Heart right ventricle (tissue), 16 donors: ENCODE results near the gene ACSS3. TPM values are rescaled to one million over a fixed set of nuclear protein-coding genes. Genes with fewer than 3 reads are reported as not detected.

Experiments
- ATAC-seq, 8 donors: fragments of 200-7000 bp; cut with Tn5 transposase; one replicate each; pipeline ENCODE4 v1.9.1; 2020; ENCODE audit warnings: mild to moderate bottlenecking in 8 of 8, moderate library complexity in 8 of 8, moderate number of reproducible peaks in 1 of 8
- DNase-seq, 2 donors: peaks; one replicate each; pipeline ENCODE4 v3.0.0-alpha.2; 2020
- H3K27ac ChIP-seq, 10 donors: fragments of 200-600 bp; sonication (generic) in 2 of 10; one replicate each; pipeline versions ENCODE4 v1.5.0 to v1.8.0; 2020 to 2022; ENCODE audit warnings: mild to moderate bottlenecking in 3 of 10
- H3K27me3 ChIP-seq, 7 donors: fragments of 200-600 bp; one replicate each; pipeline ENCODE4 v1.8.0; 2021 to 2022; ENCODE audit warnings: mild to moderate bottlenecking in 2 of 7
- H3K36me3 ChIP-seq, 9 donors: fragments of 200-600 bp; sonication (generic) in 1 of 9; one replicate each; pipeline versions ENCODE4 v1.5.0 to v1.8.0; 2020 to 2022; ENCODE audit warnings: mild to moderate bottlenecking in 2 of 9
- H3K4me1 ChIP-seq, 9 donors: fragments of 200-600 bp; sonication (generic) in 1 of 9; one replicate each; pipeline versions ENCODE4 v1.5.0 to v1.8.0; 2020 to 2022; ENCODE audit warnings: mild to moderate bottlenecking in 4 of 9
- H3K4me3 ChIP-seq, 10 donors: fragments of 200-600 bp; sonication (generic) in 2 of 10; one replicate each; pipeline versions ENCODE4 v1.5.0 to v1.8.0; 2020 to 2022; ENCODE audit warnings: mild to moderate bottlenecking in 7 of 10, moderate library complexity in 2 of 10
- H3K9me3 ChIP-seq, 11 donors: fragments of 200-600 bp in 10 of 11; sonication (generic) in 2 of 11; one replicate each; pipeline versions ENCODE4 v1.5.0 to v1.8.0; 2013 to 2022; ENCODE audit warnings: mild to moderate bottlenecking in 2 of 11, control low read depth in 1 of 11, moderate library complexity in 1 of 11
- WGBS, 2 donors: extraction: QIAGEN DNeasy Blood & Tissue Kit; methylation state at CpG; one replicate each; pipeline ENCODE4 v1.1.7; 2013; ENCODE audit warnings: inconsistent platforms in 1 of 2; 5-methylcytosine and 5-hydroxymethylcytosine counted together
- intact Hi-C, 10 donors: fragments of 100-400 bp; cut with DNase I; formaldehyde crosslinking; loops; one replicate each; pipeline versions ENCODE4 v1.11.1 to v1.14.2; 2022
- polyA plus RNA-seq, 2 donors: library from polyadenylated mRNA; stranded (reverse); fragments of 200-250 nt; gene quantifications; one replicate each; pipeline ENCODE4 v1.2.3, GENCODE V29; 2013
- total RNA-seq, 10 donors: library from RNA; stranded (reverse); fragmentation: NEBNext Ultra II Directional in 3 of 10; extraction: Animal tissue kit (Norgen Biotek cat#: 25700) in 3 of 10; gene quantifications; one replicate each; pipeline versions ENCODE4 v1.2.1 to v1.2.4, GENCODE V29; 2021 to 2023
- TF ChIP-seq, protein P1 (sequence below), 9 donors: fragments of 200-600 bp; sonication (generic) in 2 of 9; IDR thresholded peaks; one replicate each; pipeline versions ENCODE4 v1.5.0 to v1.8.0; 2021 to 2022; ENCODE audit warnings: antibody characterized with exemption in 9 of 9, mild to moderate bottlenecking in 5 of 9, moderate library complexity in 1 of 9
- donor health status: Arrhythmogenic right ventricular cardiomyopathy.
- donor health status: ischemic (EF 13 %, LVEDD 7.1; RV severe dilation, severe dysfunction).
- donor health status: healthy with polysubstance abuse.
- donor health status: DM: no; HTN: yes; CAD: no.
- donor health status: DM: no; HTN: no; CAD: no.
- donor health status: ischemic (EF 25% LVEDD 6.9; RV normal size, moderate dysfunction).
- donor health status: ischemic (EF 25% LVEDD 5.7; RV mildly dilated, moderate dysfunction).
- donor health status: healthy.
- donor health status: DM: yes; HTN: yes; CAD: no.
- donor health status: Ischemic cardiomyopathy.
- donor health status: ischemic (EF 35%, LVEDD 5.7; RV mildly dilated, moderate dysfunction).
- donor health status: nonischemic (EF 11% LVEDD 7.7; RV severe dilation, severe dysfunction).
- donor health status: DM: yes; HTN: yes; CAD: no.
- donor health status: PGD.
- donor health status: ischemic (EF 29% LVEDD 5.4; RV normal size, mild dysfunction).
- donor health status: nonischemic (EF 23%, LVEDD 6.1; RV moderate dilation, normal function).

ACSS3 gene
- total and polyA plus RNA-seq, 12 donors = 11.3 to 30.3 (median 25.0) TPM

DNA sequence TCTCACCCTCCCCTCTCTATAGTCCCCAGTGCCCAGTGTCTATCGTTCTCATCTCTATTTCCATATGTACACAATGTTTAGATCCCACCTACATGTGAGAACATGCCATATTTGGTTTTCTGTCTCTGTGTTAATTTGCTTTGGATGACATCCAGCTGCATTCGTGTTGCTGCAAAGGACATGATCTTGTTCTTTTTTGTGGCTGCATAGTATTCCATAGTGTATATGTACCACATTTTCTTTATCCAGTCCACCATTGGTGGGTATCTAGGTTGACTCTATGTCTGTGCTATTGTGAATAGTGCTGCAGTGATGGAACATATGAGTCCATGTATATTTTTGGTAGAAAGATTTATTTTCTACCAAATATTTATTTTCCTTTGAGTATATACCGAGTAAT is 45.7 kb downstream of the ACSS3 start:
- intact Hi-C loops = loop anchor here in 2 of 10 donors (10.0 kb wide), 2 partner anchors 289 to 709 kb away; no protein-coding TSS in a partner anchor
- H3K27ac ChIP-seq = no peak overlapping the region
- WGBS, 2 donors = 92 to 95% methylated on average over 3 of the region's 3 CpGs

DNA sequence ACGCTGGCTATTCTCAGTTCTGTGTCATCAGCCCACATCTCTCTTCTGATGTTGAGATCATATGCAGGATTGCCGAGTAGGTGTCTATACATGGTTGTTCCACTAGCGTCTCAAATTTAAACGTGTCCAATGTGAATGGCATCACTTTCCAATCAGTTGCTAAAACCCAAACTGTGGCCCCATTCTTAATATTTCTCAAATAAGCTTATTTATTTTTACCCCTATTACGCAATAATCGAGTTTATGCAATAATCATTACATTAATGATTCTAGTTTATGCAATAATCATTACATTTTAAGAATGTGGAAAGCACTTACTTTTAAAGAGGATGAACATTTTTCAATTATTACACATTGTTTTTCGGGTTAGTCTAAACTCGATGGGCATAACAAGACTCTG is 47.8 kb downstream of the ACSS3 start:
- TF ChIP-seq, protein P1, sequence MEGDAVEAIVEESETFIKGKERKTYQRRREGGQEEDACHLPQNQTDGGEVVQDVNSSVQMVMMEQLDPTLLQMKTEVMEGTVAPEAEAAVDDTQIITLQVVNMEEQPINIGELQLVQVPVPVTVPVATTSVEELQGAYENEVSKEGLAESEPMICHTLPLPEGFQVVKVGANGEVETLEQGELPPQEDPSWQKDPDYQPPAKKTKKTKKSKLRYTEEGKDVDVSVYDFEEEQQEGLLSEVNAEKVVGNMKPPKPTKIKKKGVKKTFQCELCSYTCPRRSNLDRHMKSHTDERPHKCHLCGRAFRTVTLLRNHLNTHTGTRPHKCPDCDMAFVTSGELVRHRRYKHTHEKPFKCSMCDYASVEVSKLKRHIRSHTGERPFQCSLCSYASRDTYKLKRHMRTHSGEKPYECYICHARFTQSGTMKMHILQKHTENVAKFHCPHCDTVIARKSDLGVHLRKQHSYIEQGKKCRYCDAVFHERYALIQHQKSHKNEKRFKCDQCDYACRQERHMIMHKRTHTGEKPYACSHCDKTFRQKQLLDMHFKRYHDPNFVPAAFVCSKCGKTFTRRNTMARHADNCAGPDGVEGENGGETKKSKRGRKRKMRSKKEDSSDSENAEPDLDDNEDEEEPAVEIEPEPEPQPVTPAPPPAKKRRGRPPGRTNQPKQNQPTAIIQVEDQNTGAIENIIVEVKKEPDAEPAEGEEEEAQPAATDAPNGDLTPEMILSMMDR (IDR thresholded peaks at IDR 0.05) = no peak
- ATAC-seq = no peak
- no peak overlapping the region for H3K4me3 ChIP-seq
- no peaks in the 10 kb centered on the region for H3K27me3 ChIP-seq
- intact Hi-C loops = loop anchor here in 2 of 10 donors (10.0 kb wide), 2 partner anchors 291 to 711 kb away; no protein-coding TSS in a partner anchor
- H3K27ac ChIP-seq = no peak overlapping the region
- H3K4me1 ChIP-seq = peaks cover 0 to 4% (median 0%) of the 10 kb centered on the region in 9 donors
- peaks cover 0 to 9% (median 0%) of the 10 kb centered on the region in 11 donors for H3K9me3 ChIP-seq
- no peak for DNase-seq
- peaks cover 0 to 10% (median 0%) of the 10 kb centered on the region in 9 donors for H3K36me3 ChIP-seq
- 88 to 89% methylated on average over 8 of the region's 8 CpGs for WGBS, 2 donors

More for the DNA sequence above, 45.7 kb downstream of the ACSS3 start:
- TF ChIP-seq, protein P1 (IDR thresholded peaks at IDR 0.05) = no peak
- Histone ChIP-seq H3K4me3 (no peak overlapping the region), H3K4me1 (peaks cover 0 to 4% (median 0%) of the 10 kb centered on the region in 9 donors), H3K27me3 (no peaks in the 10 kb centered on the region), H3K9me3 (peaks cover 0 to 10% (median 0%) of the 10 kb centered on the region in 11 donors), H3K36me3 (peaks cover 0 to 11% (median 0%) of the 10 kb centered on the region in 9 donors)
- DNase-seq = no peak
- ATAC-seq = no peak

DNA sequence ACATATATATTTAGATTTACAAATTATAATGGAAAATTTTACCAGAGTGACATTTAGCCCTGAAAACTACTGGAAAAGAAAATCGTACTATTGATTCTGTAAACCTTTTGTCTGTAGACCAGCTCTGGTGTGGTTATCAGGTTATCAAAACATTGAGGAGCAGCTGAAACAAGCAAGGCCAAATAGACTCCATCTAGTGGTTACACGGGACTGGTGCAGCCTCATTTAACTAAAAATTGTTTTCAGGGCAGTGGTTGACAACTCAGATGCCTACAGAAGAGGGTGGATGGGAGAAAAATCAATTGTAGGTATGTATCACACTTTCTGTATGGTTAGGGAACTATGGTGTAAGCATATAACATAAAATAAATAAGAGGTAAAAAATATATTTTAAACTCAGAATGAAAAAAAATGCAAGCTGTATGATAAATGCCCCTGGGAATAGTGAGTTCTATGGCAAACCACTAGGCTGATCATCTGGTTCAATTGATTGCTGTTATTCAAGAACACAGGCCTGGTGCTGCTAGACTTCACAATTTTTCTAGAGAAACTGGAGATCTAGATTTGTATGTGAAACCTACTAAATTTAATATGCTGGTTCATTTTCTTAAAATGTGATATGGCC is 51.2 kb downstream of the ACSS3 start:
- Histone ChIP-seq H3K27me3 (no peaks in the 10 kb centered on the region), H3K4me1 (peaks cover 0 to 4% (median 0%) of the 10 kb centered on the region in 9 donors), H3K27ac (no peak overlapping the region), H3K4me3 (no peak overlapping the region), H3K9me3 (peaks cover 0 to 8% (median 0%) of the 10 kb centered on the region in 11 donors), H3K36me3 (peaks cover 0 to 3% (median 0%) of the 10 kb centered on the region in 9 donors)
- TF ChIP-seq, protein P1 (IDR thresholded peaks at IDR 0.05) = peak in 8 of 9 donors; percentile 62 to 72 (median 66)
- ATAC-seq (peak in 3 of 8 donors; percentile 38 to 49 (median 44)), DNase-seq (peak in 1 of 2 donors; percentile 7)
- intact Hi-C loops = loop anchor here in 2 of 10 donors (10.0 kb wide), 2 partner anchors 294 to 714 kb away; no protein-coding TSS in a partner anchor
- 12 to 16% methylated on average over 2 of the region's 2 CpGs for WGBS, 2 donors

DNA sequence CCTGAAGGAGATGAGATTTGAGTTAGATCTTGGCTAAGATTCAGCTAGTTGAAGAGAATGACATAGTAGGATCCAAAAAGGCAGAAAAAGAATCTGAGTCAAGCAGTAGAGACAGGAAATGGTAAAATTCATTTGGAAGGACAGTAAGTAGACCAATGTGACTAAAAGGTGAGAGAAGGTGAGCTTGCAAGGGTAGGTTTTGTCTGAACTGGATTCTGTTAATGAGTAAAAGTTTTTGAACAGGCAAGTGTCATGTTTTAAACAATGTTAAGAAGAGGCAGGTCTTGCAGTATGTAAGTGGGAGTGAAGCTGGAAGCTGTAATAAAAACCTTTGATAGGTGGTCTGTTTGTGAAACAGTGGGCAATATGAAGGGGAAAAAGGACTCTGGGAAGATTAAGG is 58.6 kb downstream of the ACSS3 start:
- intact Hi-C loops = no loop called here
- ATAC-seq (no peak), DNase-seq (no peak)

More for the DNA sequence above, 58.6 kb downstream of the ACSS3 start:
- Histone ChIP-seq H3K9me3 (no peaks in the 10 kb centered on the region), H3K4me1 (peaks cover 0 to 4% (median 0%) of the 10 kb centered on the region in 9 donors), H3K4me3 (no peak overlapping the region), H3K27ac (no peak overlapping the region), H3K27me3 (no peaks in the 10 kb centered on the region), H3K36me3 (peaks cover 0 to 6% (median 0%) of the 10 kb centered on the region in 9 donors)
- TF ChIP-seq, protein P1 (IDR thresholded peaks at IDR 0.05) = no peak
